CD14-positive monocyte (primary cell): ENCODE measurements around the gene KCNQ1. TPM values are rescaled to one million over a fixed set of nuclear protein-coding genes. Genes with fewer than 3 reads are reported as not detected.

Experiments used
- DNase-seq, 3 donors: peaks; one replicate each; pipeline ENCODE4 v3.0.0-alpha.2; 2011 to 2022
- H2AFZ ChIP-seq: 2 replicates; pipeline ENCODE4 v1.6.0; 2012; ENCODE audit warnings: mild to moderate bottlenecking, low read depth, low read length, inconsistent platforms; ENCODE audit not compliant: insufficient read depth, poor library complexity, severe bottlenecking
- H3K27ac ChIP-seq, 2 donors: 1 replicate in 1 of 2; 2 replicates in 1 of 2; pipeline ENCODE4 v1.5.1; 2012 to 2013; ENCODE audit warnings: low read length in 2 of 2, control low read depth in 1 of 2, inconsistent platforms in 1 of 2, low read depth in 1 of 2, mild to moderate bottlenecking in 1 of 2
- H3K27me3 ChIP-seq, 2 donors: one replicate each; pipeline versions ENCODE4 v1.6.0 to v1.6.1; 2011 to 2013; ENCODE audit warnings: low read length in 2 of 2; ENCODE audit not compliant: control insufficient read depth in 2 of 2, insufficient read depth in 2 of 2
- H3K36me3 ChIP-seq, 2 donors: replicated peaks in 1 of 2; 1 replicate in 1 of 2; 2 replicates in 1 of 2; pipeline versions ENCODE4 v1.5.1 to v1.6.1; 2012 to 2013; ENCODE audit warnings: low read length in 2 of 2, control low read depth in 1 of 2, inconsistent platforms in 1 of 2, mild to moderate bottlenecking in 1 of 2; ENCODE audit not compliant: insufficient read depth in 2 of 2, control insufficient read depth in 1 of 2
- H3K4me1 ChIP-seq, 2 donors: 1 replicate in 1 of 2; 2 replicates in 1 of 2; pipeline versions ENCODE4 v1.5.1 to v1.6.1; 2012 to 2013; ENCODE audit warnings: low read length in 2 of 2, control low read depth in 1 of 2, inconsistent platforms in 1 of 2, mild to moderate bottlenecking in 1 of 2, moderate library complexity in 1 of 2; ENCODE audit not compliant: insufficient read depth in 2 of 2, control insufficient read depth in 1 of 2
- H3K4me2 ChIP-seq: replicated peaks from 2 replicates; pipeline ENCODE3; 2012; ENCODE audit warnings: low read length, moderate library complexity, mild to moderate bottlenecking; ENCODE audit not compliant: poor library complexity, severe bottlenecking; ENCODE audit errors: extremely low read depth
- H3K4me3 ChIP-seq, 3 experiments: fragments of 200-600 bp in 1 of 3; sonication (generic) in 1 of 3; replicated peaks in 1 of 3; 1 replicate in 2 of 3; 2 replicates in 1 of 3; pipeline ENCODE4 v1.5.1; 2011 to 2013; ENCODE audit warnings: low read length in 3 of 3, mild to moderate bottlenecking in 3 of 3, control low read depth in 2 of 3, low read depth in 2 of 3, inconsistent platforms in 1 of 3, moderate library complexity in 1 of 3
- H3K79me2 ChIP-seq: 2 replicates; pipeline ENCODE4 v1.6.0; 2012; ENCODE audit warnings: mild to moderate bottlenecking, control low read depth, inconsistent platforms, low read length, moderate library complexity; ENCODE audit not compliant: insufficient read depth
- H3K9ac ChIP-seq: 2 replicates; pipeline ENCODE4 v1.6.0; 2017; ENCODE audit warnings: low read length, mild to moderate bottlenecking; ENCODE audit not compliant: insufficient read depth, poor library complexity, severe bottlenecking
- H3K9me3 ChIP-seq, 2 donors: replicated peaks in 1 of 2; 1 replicate in 1 of 2; 2 replicates in 1 of 2; pipeline versions ENCODE4 v1.5.1 to v1.6.1; 2012 to 2013; ENCODE audit warnings: low read length in 2 of 2, control low read depth in 1 of 2; ENCODE audit not compliant: control insufficient read depth in 1 of 2, insufficient read depth in 1 of 2
- H4K20me1 ChIP-seq: 2 replicates; pipeline ENCODE4 v1.6.0; 2012; ENCODE audit warnings: mild to moderate bottlenecking, low read length, control low read depth, moderate library complexity; ENCODE audit not compliant: insufficient read depth
- H3K27ac Mint-ChIP-seq, 7 donors: one replicate each; pipeline ENCODE4 v1.8.0; 2020; ENCODE audit warnings: mild to moderate bottlenecking in 7 of 7, mixed read lengths in 7 of 7, moderate library complexity in 6 of 7, inconsistent platforms in 2 of 7
- H3K27me3 Mint-ChIP-seq, 3 donors: one replicate each; pipeline ENCODE4 v1.8.0; 2021 to 2022; ENCODE audit warnings: low read depth in 3 of 3, mild to moderate bottlenecking in 3 of 3, mixed read lengths in 3 of 3, moderate library complexity in 3 of 3, inconsistent platforms in 1 of 3
- H3K36me3 Mint-ChIP-seq, 2 donors: one replicate each; pipeline ENCODE4 v1.8.0; 2020; ENCODE audit warnings: mixed read lengths in 2 of 2, inconsistent platforms in 1 of 2, mild to moderate bottlenecking in 1 of 2
- H3K4me1 Mint-ChIP-seq: one replicate; pipeline ENCODE4 v1.8.0; 2020; ENCODE audit warnings: mild to moderate bottlenecking, mixed read lengths
- H3K4me3 Mint-ChIP-seq, 2 donors: one replicate each; pipeline ENCODE4 v1.8.0; 2020; ENCODE audit warnings: mild to moderate bottlenecking in 2 of 2, mixed read lengths in 2 of 2, moderate library complexity in 1 of 2
- H3K9me3 Mint-ChIP-seq, 7 donors: one replicate each; pipeline ENCODE4 v1.8.0; 2020 to 2022; ENCODE audit warnings: mixed read lengths in 7 of 7, mild to moderate bottlenecking in 6 of 7, moderate library complexity in 6 of 7, inconsistent platforms in 2 of 7
- WGBS: methylation state at CpG from one replicate; pipeline ENCODE4 v1.1.5; 2013; ENCODE audit warnings: missing lambda C conversion rate; ENCODE audit not compliant: insufficient coverage; 5-methylcytosine and 5-hydroxymethylcytosine counted together
- intact Hi-C, 2 donors: fragments of 100-400 bp; cut with micrococcal nuclease; formaldehyde crosslinking; loops; one replicate each; pipeline versions ENCODE4 v1.15.0 to v1.15.1; 2023
- polyA plus RNA-seq, 3 donors: library from polyadenylated mRNA; depleted of rRNA in 1 of 3; unstranded in 2 of 3; stranded (reverse) in 1 of 3; fragments of 300-500 nt in 2 of 3; fragments of >200 nt in 1 of 3; fragmentation: Illumina TruSeq in 2 of 3; gene quantifications; 1 replicate in 2 of 3; 2 replicates in 1 of 3; pipeline ENCODE4 v1.2.3, GENCODE V29; 2012 to 2021
- TF ChIP-seq, protein P1 (sequence below): fragments of 200-600 bp; IDR thresholded peaks from one replicate; pipeline ENCODE4 v1.8.0; 2022; ENCODE audit warnings: antibody characterized with exemption, mild to moderate bottlenecking

Gene KCNQ1
- polyA plus RNA-seq, 3 donors, result 14.9 to 31.8 (median 21.6) TPM

DNA sequence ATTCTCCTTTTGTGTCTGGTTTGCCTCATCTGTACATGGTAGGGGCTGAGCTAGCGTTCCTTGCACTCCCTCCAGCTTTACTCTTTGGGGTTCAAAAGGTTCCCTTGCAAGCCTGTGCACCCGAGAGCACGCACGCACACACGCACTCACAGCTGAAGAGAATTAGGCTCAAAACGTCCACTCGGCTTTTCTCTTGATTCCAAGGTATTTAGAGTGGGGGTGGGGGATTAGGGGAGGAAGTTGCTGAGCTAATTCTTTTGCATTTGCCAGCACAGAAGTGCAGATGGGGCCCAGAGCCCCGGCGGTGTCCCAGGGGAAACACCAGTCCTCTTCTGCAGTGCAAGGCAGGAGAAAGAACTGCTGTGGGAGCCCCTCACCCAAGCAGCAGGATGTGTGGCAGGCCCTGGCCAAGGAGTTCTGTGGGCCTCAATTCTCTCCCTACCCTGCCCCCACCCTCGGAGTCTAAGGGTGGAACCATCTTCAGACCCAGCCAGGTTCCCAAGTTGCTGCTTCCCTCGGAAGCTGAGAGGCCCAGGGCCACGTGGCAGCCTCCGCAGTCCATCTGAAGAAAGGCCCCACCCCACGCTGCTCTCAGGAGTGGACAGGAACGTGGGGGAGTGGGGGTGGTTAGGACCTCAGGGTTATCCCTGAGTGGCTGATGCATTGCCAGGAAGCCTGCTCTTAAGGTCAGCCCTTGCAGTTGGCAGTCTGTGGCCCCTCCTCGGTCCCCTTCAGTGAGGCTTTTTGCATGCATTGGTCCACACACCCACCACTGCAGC, 258.7 kb downstream of the KCNQ1 start:
- Histone ChIP-seq H3K4me2 (no peak overlapping the region), H3K27ac (no peak overlapping the region), H4K20me1 (peaks cover 84% of the 10 kb centered on the region), H3K79me2 (peaks cover 7% of the 10 kb centered on the region), H3K4me1 (peaks cover 18 to 20% of the 10 kb centered on the region in 2 donors), H3K9ac (no peak overlapping the region), H3K9me3 (peaks cover 7 to 22% of the 10 kb centered on the region in 2 donors), H3K4me3 (no peak overlapping the region), H3K36me3 (peaks cover 0 to 11% of the 10 kb centered on the region in 2 donors), H3K27me3 (no peaks in the 10 kb centered on the region), H2AFZ (no peak overlapping the region)
- peaks cover 2 to 7% (median 4%) of the 10 kb centered on the region in 3 donors for H3K27me3 Mint-ChIP-seq
- H3K4me3 Mint-ChIP-seq, result no peak overlapping the region
- TF ChIP-seq, protein P1, sequence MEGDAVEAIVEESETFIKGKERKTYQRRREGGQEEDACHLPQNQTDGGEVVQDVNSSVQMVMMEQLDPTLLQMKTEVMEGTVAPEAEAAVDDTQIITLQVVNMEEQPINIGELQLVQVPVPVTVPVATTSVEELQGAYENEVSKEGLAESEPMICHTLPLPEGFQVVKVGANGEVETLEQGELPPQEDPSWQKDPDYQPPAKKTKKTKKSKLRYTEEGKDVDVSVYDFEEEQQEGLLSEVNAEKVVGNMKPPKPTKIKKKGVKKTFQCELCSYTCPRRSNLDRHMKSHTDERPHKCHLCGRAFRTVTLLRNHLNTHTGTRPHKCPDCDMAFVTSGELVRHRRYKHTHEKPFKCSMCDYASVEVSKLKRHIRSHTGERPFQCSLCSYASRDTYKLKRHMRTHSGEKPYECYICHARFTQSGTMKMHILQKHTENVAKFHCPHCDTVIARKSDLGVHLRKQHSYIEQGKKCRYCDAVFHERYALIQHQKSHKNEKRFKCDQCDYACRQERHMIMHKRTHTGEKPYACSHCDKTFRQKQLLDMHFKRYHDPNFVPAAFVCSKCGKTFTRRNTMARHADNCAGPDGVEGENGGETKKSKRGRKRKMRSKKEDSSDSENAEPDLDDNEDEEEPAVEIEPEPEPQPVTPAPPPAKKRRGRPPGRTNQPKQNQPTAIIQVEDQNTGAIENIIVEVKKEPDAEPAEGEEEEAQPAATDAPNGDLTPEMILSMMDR, result no peak
- H3K4me1 Mint-ChIP-seq, result peaks cover 22% of the 10 kb centered on the region
- WGBS, result 70% methylated on average over 8 of the region's 16 CpGs
- peaks cover 7 to 13% (median 10%) of the 10 kb centered on the region in 7 donors for H3K9me3 Mint-ChIP-seq
- DNase-seq, result no peak
- H3K27ac Mint-ChIP-seq, result no peak overlapping the region
- intact Hi-C loops, result no loop called here
- peaks cover 23 to 27% of the 10 kb centered on the region in 2 donors for H3K36me3 Mint-ChIP-seq

DNA sequence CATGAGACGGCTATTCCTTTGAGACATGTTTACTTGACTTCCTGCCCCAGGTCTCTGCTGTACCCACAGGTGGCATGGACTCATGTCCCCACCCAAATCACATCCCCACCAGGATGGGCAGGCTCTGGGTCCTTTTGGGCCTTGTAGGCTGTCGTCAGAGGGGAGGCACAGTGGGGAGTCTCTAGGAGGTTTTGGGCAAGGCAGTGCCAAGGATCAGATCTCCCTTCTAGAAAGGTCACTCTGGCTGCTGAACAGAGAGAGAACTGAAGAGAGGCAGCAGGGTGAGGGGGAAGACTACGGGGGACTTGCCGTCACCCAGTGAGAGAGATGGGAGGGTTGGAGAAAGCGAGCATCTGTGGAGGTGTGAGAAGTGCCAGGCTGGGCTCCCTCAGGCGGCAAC, 259.5 kb downstream of the KCNQ1 start:
- H3K9me3 Mint-ChIP-seq, result peaks cover under 1 to 8% (median 2%) of the 10 kb centered on the region in 7 donors
- Histone ChIP-seq H3K36me3 (peaks cover 0 to 6% of the 10 kb centered on the region in 2 donors), H3K27ac (no peak overlapping the region), H3K4me3 (no peak overlapping the region), H3K79me2 (peaks cover 3% of the 10 kb centered on the region), H3K9me3 (peaks cover 0 to 14% of the 10 kb centered on the region in 2 donors), H3K4me2 (no peak overlapping the region), H2AFZ (no peak overlapping the region), H3K4me1 (peaks cover 10 to 14% of the 10 kb centered on the region in 2 donors), H3K9ac (no peak overlapping the region), H4K20me1 (peaks cover 84% of the 10 kb centered on the region), H3K27me3 (no peaks in the 10 kb centered on the region)
- peaks cover 0 to 6% (median 0%) of the 10 kb centered on the region in 3 donors for H3K27me3 Mint-ChIP-seq
- H3K27ac Mint-ChIP-seq, result peak overlapping the region in 1 of 7 donors; percentile 15
- intact Hi-C loops, result no loop called here
- WGBS, result 92% methylated on average over 5 of the region's 6 CpGs
- H3K4me3 Mint-ChIP-seq, result no peak overlapping the region
- TF ChIP-seq, protein P1, result no peak
- H3K36me3 Mint-ChIP-seq, result peaks cover 17 to 20% of the 10 kb centered on the region in 2 donors
- H3K4me1 Mint-ChIP-seq, result peaks cover 21% of the 10 kb centered on the region
- DNase-seq, result no peak
